ENCODE results near the gene RTN4R.

- TF ChIP-seq ZNF217 (CRISPR knock-in tag; IDR thresholded peaks at IDR 0.05) (no peak), ZNF830 (CRISPR knock-in tag; IDR thresholded peaks at IDR 0.05) (no peak), HNRNPH1 (optimal IDR thresholded peaks at IDR 0.05; ENCODE audit: low read depth, low read length) (no peak), SRSF1 (IDR thresholded peaks at IDR 0.05; ENCODE audit: low read depth, low read length) (no peak), CTCF (IDR thresholded peaks at IDR 0.05 in 2 of 3, conservative IDR thresholded peaks at IDR 0.05 in 1 of 3; ENCODE audit: insufficient read depth in 2 of 3, low read depth in 1 of 3, low read length in 3 of 3) (peak; percentile 55 to 71 (median 59); a peak in 5 of 6 replicates), MLX (CRISPR knock-in tag; conservative IDR thresholded peaks at IDR 0.05) (no peak), CBX1 (IDR thresholded peaks at IDR 0.05; ENCODE audit: low read depth) (no peak), NEUROD1 (IDR thresholded peaks at IDR 0.05; ENCODE audit: borderline replicate concordance, low read depth, low read length, partially characterized antibody) (no peak), EZH2 (IDR thresholded peaks at IDR 0.05; ENCODE audit: borderline replicate concordance, low read depth, low read length) (no peak)
Measured at GRCh38 chr22:20192972-20193760, 75.0 kb downstream of the RTN4R start.

All from K562 (cell line).